Caco-2 (cell line): ENCODE measurements around the gene ERCC2. TPM values are rescaled to one million over a fixed set of nuclear protein-coding genes. Genes with fewer than 3 reads are reported as not detected.

Source experiments
- BruUV-seq: library from RNA; stranded (reverse); fragments of 400-500 nt; replicated peaks from 2 replicates; lab custom pipeline; 2021; lab: Mats Ljungman, UMichigan
- CTCF ChIA-PET: fragments of 300-600 bp; sonication (Branson Sonifier 250); formaldehyde crosslinking; loops from one replicate; lab custom pipeline; 2022; ENCODE audit warnings: antibody characterized with exemption; lab: Charles Lee
- POLR2A ChIA-PET: fragments of 300-600 bp; sonication (Branson Sonifier 250); formaldehyde crosslinking; loops from one replicate; lab custom pipeline; 2022; ENCODE audit warnings: antibody characterized with exemption; lab: Charles Lee
- DNase-seq, 2 experiments: peaks; one replicate each; pipeline versions ENCODE4 v3.0.0 to v3.0.0-alpha.2; 2020 to 2022
- H3K27me3 ChIP-seq: replicated peaks from 2 replicates; pipeline ENCODE4 v1.6.0; 2011; ENCODE audit warnings: low read length; ENCODE audit not compliant: control insufficient read depth, insufficient read depth
- H3K36me3 ChIP-seq: 2 replicates; pipeline ENCODE4 v1.5.1; 2011; ENCODE audit warnings: low read length; ENCODE audit not compliant: control insufficient read depth, insufficient read depth
- H3K4me1 ChIP-seq: fragments of 250-450 bp; sonication (Bioruptor Pico); 2 replicates; pipeline ENCODE4 v1.5.1; 2020; ENCODE audit warnings: mild to moderate bottlenecking
- H3K4me3 ChIP-seq: 2 replicates; pipeline ENCODE4 v1.5.1; 2011; ENCODE audit warnings: low read depth, mild to moderate bottlenecking, control low read depth, low read length
- H3K9me3 ChIP-seq: fragments of 250-450 bp; sonication (Bioruptor Pico); 2 replicates; pipeline ENCODE4 v1.5.1; 2020; ENCODE audit warnings: mild to moderate bottlenecking, moderate library complexity
- H3K27ac Mint-ChIP-seq: one replicate; pipeline ENCODE4 v1.8.0; 2022; ENCODE audit warnings: mixed read lengths; ENCODE audit not compliant: unreplicated experiment
- H3K27me3 Mint-ChIP-seq: one replicate; pipeline ENCODE4 v1.8.0; 2022; ENCODE audit warnings: mixed read lengths; ENCODE audit not compliant: insufficient read depth, unreplicated experiment
- H3K36me3 Mint-ChIP-seq: one replicate; pipeline ENCODE4 v1.8.0; 2022; ENCODE audit warnings: mild to moderate bottlenecking, mixed read lengths; ENCODE audit not compliant: insufficient read depth, unreplicated experiment
- H3K4me1 Mint-ChIP-seq: one replicate; pipeline ENCODE4 v1.8.0; 2022; ENCODE audit warnings: low read depth, mixed read lengths; ENCODE audit not compliant: unreplicated experiment
- H3K4me3 Mint-ChIP-seq: one replicate; pipeline ENCODE4 v1.8.0; 2022; ENCODE audit warnings: mild to moderate bottlenecking, moderate library complexity, mixed read lengths; ENCODE audit not compliant: unreplicated experiment
- H3K9me3 Mint-ChIP-seq: one replicate; pipeline ENCODE4 v1.8.0; 2022; ENCODE audit warnings: mixed read lengths; ENCODE audit not compliant: unreplicated experiment
- CTCF ChIP-seq, 2 experiments: fragments of 200-600 bp in 1 of 2; IDR thresholded peaks; 1 replicate in 1 of 2; 2 replicates in 1 of 2; pipeline versions ENCODE4 v1.5.1 to v1.8.0; 2011 to 2022; ENCODE audit warnings: antibody characterized with exemption in 1 of 2, control low read depth in 1 of 2, inconsistent platforms in 1 of 2, low read depth in 1 of 2, low read length in 1 of 2, mild to moderate bottlenecking in 1 of 2, moderate library complexity in 1 of 2; ENCODE audit not compliant: insufficient read depth in 1 of 2, severe bottlenecking in 1 of 2, unreplicated experiment in 1 of 2
- intact Hi-C: fragments of 100-400 bp; cut with micrococcal nuclease; formaldehyde crosslinking; loops from one replicate; pipeline ENCODE4 v1.10.0; 2022; ENCODE audit not compliant: unreplicated experiment
- total RNA-seq: library from RNA; stranded (reverse); gene quantifications from 2 replicates; pipeline ENCODE4 v1.2.3, GENCODE V29; 2022

Gene ERCC2
- total RNA-seq, 1 experiment from 2014 or later: 86.8 TPM

- no peaks in the 10 kb centered on the region for H3K27me3 Mint-ChIP-seq
- no peaks in the 10 kb centered on the region for H3K9me3 Mint-ChIP-seq
- DNase-seq: no peak
- H3K4me3 Mint-ChIP-seq: peak overlapping the region; percentile 38
- CTCF ChIA-PET: interaction anchor here (1.4 kb wide), 1 partner anchor 35 kb away, joined by 3 read pairs; no protein-coding TSS in a partner anchor
- H3K4me1 Mint-ChIP-seq: peaks cover 7% of the 10 kb centered on the region
- Histone ChIP-seq H3K4me1 (no peaks in the 10 kb centered on the region), H3K27me3 (no peaks in the 10 kb centered on the region), H3K4me3 (no peak overlapping the region), H3K9me3 (no peaks in the 10 kb centered on the region), H3K36me3 (no peaks in the 10 kb centered on the region)
- H3K36me3 Mint-ChIP-seq: peaks cover 37% of the 10 kb centered on the region
- intact Hi-C loops: no loop called here
- H3K27ac Mint-ChIP-seq: no peak overlapping the region
- POLR2A ChIA-PET: no interaction called here
- no TSS peak for BruUV-seq
- TF ChIP-seq CTCF (IDR thresholded peaks at IDR 0.05; ENCODE audit: insufficient read depth in 1 of 2, low read depth in 1 of 2, low read length in 1 of 2, severe bottlenecking in 1 of 2, unreplicated experiment in 1 of 2): no peak
These were observed 1.5 kb downstream of the ERCC2 start for GRCh38 chr19:45368737-45369340.

DNA sequence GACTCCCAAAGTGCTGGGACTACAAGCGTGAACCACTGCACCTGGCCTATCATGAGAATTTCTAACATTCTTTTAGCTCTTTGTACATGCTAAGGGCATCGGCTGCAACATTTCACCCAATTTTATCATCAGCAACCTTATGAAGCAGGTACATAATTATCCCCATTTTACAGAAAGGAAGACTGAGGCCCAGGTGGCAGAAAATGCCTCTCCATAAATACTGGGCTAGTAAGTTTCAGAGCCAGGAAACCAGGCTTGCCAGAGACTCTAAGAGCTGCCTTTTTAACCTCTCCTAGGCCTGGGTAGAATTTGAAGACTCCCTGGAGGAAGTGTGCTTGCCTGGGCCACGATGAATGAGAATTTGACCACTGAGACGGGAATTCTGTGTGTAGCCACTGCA, 2.2 kb downstream of the ERCC2 start:
- intact Hi-C loops: no loop called here
- Mint-ChIP-seq H3K4me3 (no peak overlapping the region), H3K9me3 (no peaks in the 10 kb centered on the region), H3K27ac (no peak overlapping the region), H3K4me1 (peaks cover 7% of the 10 kb centered on the region), H3K36me3 (peaks cover 37% of the 10 kb centered on the region), H3K27me3 (no peaks in the 10 kb centered on the region)
- BruUV-seq: no TSS peak
- no peak overlapping the region for H3K4me3 ChIP-seq
- H3K27me3 ChIP-seq: no peaks in the 10 kb centered on the region
- H3K36me3 ChIP-seq: no peaks in the 10 kb centered on the region
- ChIA-PET POLR2A (no interaction called here), CTCF (interaction anchor here (1.4 kb wide), 1 partner anchor 36 kb away, joined by 3 read pairs; no protein-coding TSS in a partner anchor)
- H3K9me3 ChIP-seq: no peaks in the 10 kb centered on the region
- H3K4me1 ChIP-seq: no peaks in the 10 kb centered on the region
- DNase-seq: no peak
- TF ChIP-seq CTCF (IDR thresholded peaks at IDR 0.05; ENCODE audit: insufficient read depth in 1 of 2, low read depth in 1 of 2, low read length in 1 of 2, severe bottlenecking in 1 of 2, unreplicated experiment in 1 of 2): no peak

GRCh38 chr19:45364696-45365095, 5.7 kb downstream of the ERCC2 start:
- Mint-ChIP-seq H3K27me3 (no peaks in the 10 kb centered on the region), H3K36me3 (peaks cover 44% of the 10 kb centered on the region), H3K4me3 (no peak overlapping the region), H3K27ac (no peak overlapping the region), H3K4me1 (no peaks in the 10 kb centered on the region), H3K9me3 (no peaks in the 10 kb centered on the region)
- ChIA-PET POLR2A (no interaction called here), CTCF (no interaction called here)
- no peak for DNase-seq
- Histone ChIP-seq H3K27me3 (no peaks in the 10 kb centered on the region), H3K4me3 (no peak overlapping the region), H3K9me3 (no peaks in the 10 kb centered on the region), H3K4me1 (no peaks in the 10 kb centered on the region), H3K36me3 (no peaks in the 10 kb centered on the region; the same call in none of the 2 replicates)
- TF ChIP-seq CTCF (IDR thresholded peaks at IDR 0.05; ENCODE audit: insufficient read depth in 1 of 2, low read depth in 1 of 2, low read length in 1 of 2, severe bottlenecking in 1 of 2, unreplicated experiment in 1 of 2): no peak
- intact Hi-C loops: no loop called here
- no TSS peak for BruUV-seq
